Keratinocyte (primary cell): ENCODE results near the gene STARD5. TPM values are rescaled to one million over a fixed set of nuclear protein-coding genes. Genes with fewer than 3 reads are reported as not detected.

Experiments used
- DNase-seq: peaks from one replicate; pipeline ENCODE4 v3.0.0-alpha.2; 2011; ENCODE audit warnings: low read depth, missing footprints, low spot score
- FAIRE-seq: peaks from 2 replicates; lab custom pipeline; 2011; peaks lifted over from hg19 to GRCh38; lab: Jason Lieb, UNC
- H2AFZ ChIP-seq: 2 replicates; pipeline ENCODE4 v1.6.0; 2012; ENCODE audit warnings: low read length, control low read depth, inconsistent platforms; ENCODE audit not compliant: control insufficient read depth
- H3K27ac ChIP-seq: 2 replicates; pipeline ENCODE4 v1.5.1; 2011; ENCODE audit warnings: low read length; ENCODE audit not compliant: control insufficient read depth, insufficient read depth
- H3K27me3 ChIP-seq: 3 replicates; pipeline ENCODE4 v1.6.0; 2011; ENCODE audit warnings: low read length; ENCODE audit not compliant: control insufficient read depth, insufficient read depth; ENCODE audit errors: extremely low read depth
- H3K36me3 ChIP-seq, 2 experiments: 2 replicates in 1 of 2; 3 replicates in 1 of 2; pipeline ENCODE4 v1.5.1; 2011; ENCODE audit warnings: low read length in 2 of 2, mild to moderate bottlenecking in 1 of 2; ENCODE audit not compliant: control insufficient read depth in 2 of 2, insufficient read depth in 2 of 2; ENCODE audit errors: extremely low read depth in 1 of 2
- H3K4me1 ChIP-seq: 3 replicates; pipeline ENCODE4 v1.5.1; 2011; ENCODE audit warnings: low read length; ENCODE audit not compliant: control insufficient read depth, insufficient read depth; ENCODE audit errors: extremely low read depth
- H3K4me2 ChIP-seq: 3 replicates; pipeline ENCODE4 v1.6.0; 2011; ENCODE audit warnings: low read depth, low read length; ENCODE audit not compliant: control insufficient read depth, insufficient read depth; ENCODE audit errors: extremely low read depth
- H3K4me3 ChIP-seq, 3 experiments: fragments of 200-600 bp in 1 of 3; sonication (generic) in 1 of 3; 2 replicates in 2 of 3; 3 replicates in 1 of 3; pipeline ENCODE4 v1.5.1; 2011 to 2016; ENCODE audit warnings: low read length in 3 of 3, mild to moderate bottlenecking in 3 of 3, control low read depth in 2 of 3, inconsistent platforms in 1 of 3, low read depth in 1 of 3, mixed read lengths in 1 of 3, mixed run types in 1 of 3, moderate library complexity in 1 of 3; ENCODE audit not compliant: control insufficient read depth in 2 of 3, insufficient read depth in 2 of 3; ENCODE audit errors: extremely low read depth in 1 of 3
- H3K79me2 ChIP-seq: 2 replicates; pipeline ENCODE4 v1.6.0; 2012; ENCODE audit warnings: low read length; ENCODE audit not compliant: control insufficient read depth, insufficient read depth
- H3K9ac ChIP-seq: 3 replicates; pipeline ENCODE4 v1.6.0; 2011; ENCODE audit warnings: low read length; ENCODE audit not compliant: control insufficient read depth, insufficient read depth; ENCODE audit errors: extremely low read depth
- H3K9me1 ChIP-seq: 3 replicates; pipeline ENCODE4 v1.6.0; 2011; ENCODE audit warnings: low read length; ENCODE audit not compliant: control insufficient read depth, insufficient read depth; ENCODE audit errors: extremely low read depth
- H3K9me3 ChIP-seq: 2 replicates; pipeline ENCODE4 v1.5.1; 2012; ENCODE audit warnings: low read depth, low read length; ENCODE audit not compliant: control insufficient read depth
- H4K20me1 ChIP-seq: 3 replicates; pipeline ENCODE4 v1.6.0; 2011; ENCODE audit warnings: low read length; ENCODE audit not compliant: control insufficient read depth, insufficient read depth; ENCODE audit errors: extremely low read depth
- EZH2 ChIP-seq: IDR thresholded peaks from one replicate; pipeline ENCODE4 v1.6.1; 2012; ENCODE audit warnings: inconsistent platforms, mild to moderate bottlenecking, low read length, moderate library complexity
- dilution Hi-C: fragments of 300-500 bp; cut with MboI; formaldehyde crosslinking; loops from one replicate; pipeline ENCODE4 v1.7.0; 2020; ENCODE audit warnings: low sequenced_read_pairs; ENCODE audit not compliant: extremely low pct_ligation_motif_present
- polyA plus RNA-seq, 5 experiments: library from polyadenylated mRNA; depleted of rRNA in 3 of 5; stranded (reverse) in 3 of 5; stranded (forward) in 1 of 5; unstranded in 1 of 5; fragments of >200 nt; gene quantifications; 1 replicate in 1 of 5; 2 replicates in 3 of 5; 3 replicates in 1 of 5; pipeline versions ENCODE4 v1.2.1 to v1.2.3, GENCODE V29; 2011 to 2012; ENCODE audit warnings: missing spikeins in 2 of 5, low read depth in 1 of 5, low replicate concordance in 1 of 5
- TF ChIP-seq, protein P1 (sequence below), 3 experiments: IDR thresholded peaks in 1 of 3; conservative IDR thresholded peaks in 1 of 3; optimal IDR thresholded peaks in 1 of 3; 2 replicates in 2 of 3; 3 replicates in 1 of 3; pipeline versions ENCODE3 to v1.5.1; 2011; ENCODE audit warnings: low read length in 3 of 3, mild to moderate bottlenecking in 3 of 3, moderate library complexity in 2 of 3, control low read depth in 1 of 3, inconsistent platforms in 1 of 3; ENCODE audit not compliant: insufficient read depth in 2 of 3; ENCODE audit errors: extremely low read depth in 1 of 3

Gene STARD5
- polyA plus RNA-seq, 1 donor (not counting 4 experiments of a cell fraction or from before 2014, with no cell fraction given) = 38.8 TPM

DNA sequence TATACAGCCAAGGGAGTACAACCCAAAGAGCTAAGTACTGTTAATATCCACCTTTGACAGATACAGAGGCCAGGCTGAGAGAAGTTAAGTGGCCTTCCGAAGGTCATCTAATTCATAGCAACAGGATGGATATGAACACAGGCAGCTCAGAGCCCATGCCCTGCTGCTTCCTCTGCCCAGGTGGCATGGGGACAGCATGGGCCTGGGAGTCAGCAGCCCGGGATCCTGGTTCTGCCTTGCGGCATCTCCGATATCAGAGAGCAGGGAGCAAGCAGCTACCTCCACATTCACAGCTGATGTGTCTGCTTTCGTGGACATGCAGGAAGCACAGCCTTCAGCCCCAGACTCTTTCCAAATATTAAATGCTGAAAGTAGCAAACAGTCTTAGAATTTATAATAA is 55.6 kb downstream of the STARD5 start:
- H3K4me1 ChIP-seq = peaks cover 6% of the 10 kb centered on the region
- no peaks in the 10 kb centered on the region for H3K9me1 ChIP-seq
- no peak for FAIRE-seq
- no peaks in the 10 kb centered on the region for H4K20me1 ChIP-seq
- no peak overlapping the region for H3K4me3 ChIP-seq
- dilution Hi-C loops = no loop called here
- no peak overlapping the region for H3K9ac ChIP-seq
- H3K9me3 ChIP-seq = no peaks in the 10 kb centered on the region
- no peak overlapping the region for H3K4me2 ChIP-seq
- peaks cover 3% of the 10 kb centered on the region for H3K27me3 ChIP-seq
- no peak overlapping the region for H2AFZ ChIP-seq
- DNase-seq = no peak
- H3K36me3 ChIP-seq = no peaks in the 10 kb centered on the region
- no peak overlapping the region for H3K27ac ChIP-seq
- no peaks in the 10 kb centered on the region for H3K79me2 ChIP-seq
- no peak for TF ChIP-seq EZH2
- TF ChIP-seq, protein P1, sequence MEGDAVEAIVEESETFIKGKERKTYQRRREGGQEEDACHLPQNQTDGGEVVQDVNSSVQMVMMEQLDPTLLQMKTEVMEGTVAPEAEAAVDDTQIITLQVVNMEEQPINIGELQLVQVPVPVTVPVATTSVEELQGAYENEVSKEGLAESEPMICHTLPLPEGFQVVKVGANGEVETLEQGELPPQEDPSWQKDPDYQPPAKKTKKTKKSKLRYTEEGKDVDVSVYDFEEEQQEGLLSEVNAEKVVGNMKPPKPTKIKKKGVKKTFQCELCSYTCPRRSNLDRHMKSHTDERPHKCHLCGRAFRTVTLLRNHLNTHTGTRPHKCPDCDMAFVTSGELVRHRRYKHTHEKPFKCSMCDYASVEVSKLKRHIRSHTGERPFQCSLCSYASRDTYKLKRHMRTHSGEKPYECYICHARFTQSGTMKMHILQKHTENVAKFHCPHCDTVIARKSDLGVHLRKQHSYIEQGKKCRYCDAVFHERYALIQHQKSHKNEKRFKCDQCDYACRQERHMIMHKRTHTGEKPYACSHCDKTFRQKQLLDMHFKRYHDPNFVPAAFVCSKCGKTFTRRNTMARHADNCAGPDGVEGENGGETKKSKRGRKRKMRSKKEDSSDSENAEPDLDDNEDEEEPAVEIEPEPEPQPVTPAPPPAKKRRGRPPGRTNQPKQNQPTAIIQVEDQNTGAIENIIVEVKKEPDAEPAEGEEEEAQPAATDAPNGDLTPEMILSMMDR (optimal IDR thresholded peaks at IDR 0.05 in 1 of 3, IDR thresholded peaks at IDR 0.05 in 1 of 3, conservative IDR thresholded peaks at IDR 0.05 in 1 of 3; ENCODE audit: extremely low read depth in 1 of 3, insufficient read depth in 2 of 3, low read length in 3 of 3) = no peak

DNA sequence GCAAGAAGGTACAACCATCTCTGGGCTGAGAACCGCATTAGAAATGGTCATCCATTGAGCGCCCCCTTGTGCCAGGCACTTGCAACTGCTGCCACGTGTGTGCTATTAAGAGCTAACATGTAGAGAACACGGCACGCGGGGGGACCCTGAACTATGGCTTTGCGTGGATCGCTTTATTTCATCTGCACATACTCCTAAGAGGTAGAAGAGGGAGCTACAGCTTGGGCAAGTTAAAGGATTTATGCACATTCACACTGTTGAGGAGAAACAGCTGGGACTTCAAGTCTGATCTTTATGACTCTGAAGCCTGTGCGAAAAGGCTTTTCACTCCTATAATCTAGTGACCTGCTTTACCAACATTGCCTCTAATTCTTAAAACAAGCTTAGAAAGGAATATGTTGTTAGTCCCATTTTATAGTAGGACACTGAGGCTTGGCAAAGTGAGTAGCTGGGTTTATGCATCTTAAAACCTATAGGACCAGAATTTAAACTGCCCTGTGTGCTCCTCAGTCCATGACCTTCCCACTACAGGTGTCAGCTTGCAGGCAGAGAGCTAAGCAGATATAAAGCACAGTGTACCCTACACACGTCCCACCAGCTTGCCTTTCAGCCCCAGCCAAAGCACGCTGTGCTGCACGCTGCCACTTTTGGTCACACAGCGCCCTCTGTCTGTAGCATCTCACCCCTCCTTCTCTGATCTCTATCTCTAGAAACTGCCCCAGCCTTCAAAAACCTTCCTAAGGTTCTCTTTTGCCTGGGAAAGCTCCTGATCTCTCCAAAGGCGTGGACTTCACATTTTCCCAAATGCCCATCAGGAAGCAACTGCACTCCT is 57.8 kb downstream of the STARD5 start:
- peaks cover 3% of the 10 kb centered on the region for H3K27me3 ChIP-seq
- no peaks in the 10 kb centered on the region for H3K79me2 ChIP-seq
- peaks cover 6% of the 10 kb centered on the region for H3K4me1 ChIP-seq
- dilution Hi-C loops = no loop called here
- H3K9ac ChIP-seq = peak overlapping the region; percentile 23
- no peaks in the 10 kb centered on the region for H4K20me1 ChIP-seq
- H3K4me2 ChIP-seq = peak overlapping the region; percentile 66
- FAIRE-seq (peak; percentile 85), DNase-seq (peak; percentile 40)
- H3K4me3 ChIP-seq = peak overlapping the region in 1 of 3 experiments; percentile 11
- TF ChIP-seq, protein P1 (optimal IDR thresholded peaks at IDR 0.05 in 1 of 3, IDR thresholded peaks at IDR 0.05 in 1 of 3, conservative IDR thresholded peaks at IDR 0.05 in 1 of 3; ENCODE audit: extremely low read depth in 1 of 3, insufficient read depth in 2 of 3, low read length in 3 of 3) = peak; percentile 89 to 99 (median 97)
- no peak for TF ChIP-seq EZH2
- no peaks in the 10 kb centered on the region for H3K36me3 ChIP-seq
- H2AFZ ChIP-seq = peak overlapping the region; percentile 40
- H3K27ac ChIP-seq = no peak overlapping the region
- no peaks in the 10 kb centered on the region for H3K9me3 ChIP-seq
- H3K9me1 ChIP-seq = no peaks in the 10 kb centered on the region
